K562 (cell line): Measurements from ENCODE around the gene SKAP1. TPM values are rescaled to one million over a fixed set of nuclear protein-coding genes. Genes with fewer than 3 reads are reported as not detected.
A peak's percentile ranks its signal among the peaks of the same experiment; 100 is the strongest.

Source experiments
- ATAC-seq: fragments of 200-7000 bp; cut with Tn5 transposase; 3 replicates; pipeline ENCODE4 v1.9.1; 2020; ENCODE audit warnings: moderate library complexity
- BruUV-seq: library from RNA; stranded (reverse); fragments of 400-500 nt; replicated peaks from 2 replicates; lab custom pipeline; 2021; lab: Mats Ljungman, UMichigan
- CTCF ChIA-PET: fragments of 300-600 bp; formaldehyde crosslinking; extraction: SDS; loops from one replicate; lab custom pipeline; 2021; ENCODE audit warnings: low intra/inter-chr PET ratio; lab: Yijun Ruan, JAX
- POLR2A ChIA-PET: fragments of 300-600, 350-650 bp; sonication (Branson Sonifier 250); formaldehyde crosslinking; extraction: SDS; loops from one replicate; lab custom pipeline; 2021; ENCODE audit warnings: antibody characterized with exemption, inconsistent platforms; lab: Yijun Ruan, JAX
- DNase-seq, 4 experiments: peaks; one replicate each; pipeline versions ENCODE4 v3.0.0 to v3.0.0-alpha.2; 2011 to 2018; ENCODE audit warnings: low spot score in 3 of 4, mixed read lengths in 3 of 4; ENCODE audit errors: extremely low read depth in 1 of 4
- FAIRE-seq: peaks from 2 replicates; lab custom pipeline; 2011; peaks lifted over from hg19 to GRCh38; lab: Jason Lieb, UNC
- H2AFZ ChIP-seq: 2 replicates; pipeline ENCODE4 v1.6.0; 2011; ENCODE audit warnings: low read depth, low read length, control low read depth, inconsistent platforms
- H3K27ac ChIP-seq: fragments of 200-600 bp; 3 replicates; pipeline ENCODE4 v1.8.0; 2011; ENCODE audit warnings: low read depth, mild to moderate bottlenecking, control low read depth, inconsistent platforms, low read length, moderate library complexity, mixed read lengths; ENCODE audit errors: extremely low read depth
- H3K27me3 ChIP-seq, 2 experiments: fragments of 300-600 bp in 1 of 2; 2 replicates in 1 of 2; 3 replicates in 1 of 2; pipeline versions ENCODE4 v1.6.0 to v1.8.0; 2011; ENCODE audit warnings: inconsistent platforms in 2 of 2, low read length in 2 of 2, mild to moderate bottlenecking in 1 of 2, mixed read lengths in 1 of 2, moderate library complexity in 1 of 2; ENCODE audit not compliant: control insufficient read depth in 2 of 2, insufficient read depth in 2 of 2
- H3K36me3 ChIP-seq: fragments of 300-600 bp; 3 replicates; pipeline ENCODE4 v1.8.0; 2011; ENCODE audit warnings: mild to moderate bottlenecking, low read length, inconsistent platforms; ENCODE audit not compliant: control insufficient read depth, insufficient read depth
- H3K4me1 ChIP-seq, 2 experiments: fragments of 200-600 bp in 1 of 2; replicated peaks in 1 of 2; 2 replicates in 1 of 2; 3 replicates in 1 of 2; pipeline versions ENCODE4 v1.5.1 to v1.8.0; 2011; ENCODE audit warnings: inconsistent platforms in 2 of 2, low read length in 2 of 2, mild to moderate bottlenecking in 1 of 2, mixed read lengths in 1 of 2, moderate library complexity in 1 of 2; ENCODE audit not compliant: control insufficient read depth in 2 of 2, insufficient read depth in 2 of 2
- H3K4me2 ChIP-seq: 2 replicates; pipeline ENCODE4 v1.6.1; 2011; ENCODE audit warnings: low read length, control low read depth, inconsistent platforms, mixed read lengths; ENCODE audit not compliant: insufficient read depth
- H3K4me3 ChIP-seq: fragments of 200-600 bp; sonication (generic), shearing (Covaris generic); 2 replicates; pipeline ENCODE4 v1.5.1; 2016; ENCODE audit warnings: control low read depth, inconsistent platforms
- H3K79me2 ChIP-seq: fragments of 200-600 bp; 3 replicates; pipeline ENCODE4 v1.8.0; 2011; ENCODE audit warnings: low read length, inconsistent platforms; ENCODE audit not compliant: control insufficient read depth, insufficient read depth
- H3K9ac ChIP-seq, 2 experiments: 2 replicates each; pipeline versions ENCODE4 v1.6.0 to v1.6.1; 2011; ENCODE audit warnings: low read depth in 2 of 2, low read length in 2 of 2, control low read depth in 1 of 2, inconsistent platforms in 1 of 2, mild to moderate bottlenecking in 1 of 2, mixed read lengths in 1 of 2; ENCODE audit not compliant: insufficient read depth in 1 of 2
- H3K9me1 ChIP-seq: one replicate; pipeline ENCODE4 v1.6.0; 2011; ENCODE audit warnings: inconsistent platforms, mild to moderate bottlenecking, low read length, moderate library complexity; ENCODE audit not compliant: control insufficient read depth, insufficient read depth
- H3K9me3 ChIP-seq: replicated peaks from 2 replicates; pipeline ENCODE4 v1.5.1; 2011; ENCODE audit warnings: low read depth, low read length, inconsistent platforms; ENCODE audit not compliant: control insufficient read depth, insufficient read depth
- H4K20me1 ChIP-seq: replicated peaks from 2 replicates; pipeline ENCODE4 v1.6.1; 2011; ENCODE audit warnings: low read length, inconsistent platforms, mixed read lengths; ENCODE audit not compliant: control insufficient read depth, insufficient read depth
- E2F3 ChIP-seq: fragments of 250-450 bp; sonication (Bioruptor Pico); IDR thresholded peaks from 2 replicates; pipeline ENCODE4 v1.4.0; 2020; ENCODE audit warnings: mild to moderate bottlenecking
- FOSL1 ChIP-seq: fragments of 200-800 bp; sonication (Bioruptor generic); conservative IDR thresholded peaks from 2 replicates; pipeline ENCODE4 v1.6.1; 2016; ENCODE audit warnings: missing genetic modification characterization, missing compliant biosample characterization
- GTF2B ChIP-seq: IDR thresholded peaks from 2 replicates; pipeline ENCODE4 v1.6.1; 2011; ENCODE audit not compliant: insufficient read length; ENCODE audit errors: extremely low read depth
- IRF2 ChIP-seq: sonication (generic); formaldehyde crosslinking; IDR thresholded peaks from 2 replicates; pipeline ENCODE4 v1.8.1; 2022; ENCODE audit warnings: mild to moderate bottlenecking, missing genetic modification reagents
- MCM7 ChIP-seq, 2 experiments: fragments of 450-650 bp; IDR thresholded peaks; 2 replicates each; pipeline ENCODE4 v1.6.1; 2016 to 2018
- MEIS2 ChIP-seq: fragments of 450-650 bp; IDR thresholded peaks from 2 replicates; pipeline ENCODE4 v1.6.1; 2014; ENCODE audit warnings: mild to moderate bottlenecking; ENCODE audit not compliant: partially characterized antibody
- MTA1 ChIP-seq: fragments of 450-650 bp; IDR thresholded peaks from 2 replicates; pipeline ENCODE4 v1.6.1; 2017; ENCODE audit warnings: borderline replicate concordance
- RBM34 ChIP-seq: fragments of 200-400 bp; formaldehyde crosslinking; IDR thresholded peaks from 2 replicates; pipeline ENCODE4 v1.6.1; 2018; ENCODE audit warnings: low read length, borderline replicate concordance; ENCODE audit not compliant: insufficient read depth
- SP2 ChIP-seq: IDR thresholded peaks from 2 replicates; pipeline ENCODE4 v1.6.1; 2011; ENCODE audit warnings: mild to moderate bottlenecking, low read depth, low read length, moderate library complexity; ENCODE audit not compliant: poor library complexity, severe bottlenecking; ENCODE audit errors: extremely low read depth
- SREBF1 ChIP-seq: fragments of 150-350 bp; IDR thresholded peaks from 2 replicates; pipeline ENCODE4 v1.6.1; 2014; ENCODE audit warnings: antibody characterized with exemption, low read depth, low read length, borderline replicate concordance
- SRSF9 ChIP-seq: fragments of 200-400 bp; formaldehyde crosslinking; IDR thresholded peaks from 2 replicates; pipeline ENCODE4 v1.6.1; 2017; ENCODE audit warnings: low read depth, low read length, borderline replicate concordance
- YBX1 ChIP-seq: fragments of 450-650 bp; IDR thresholded peaks from 2 replicates; pipeline ENCODE4 v1.7.1; 2016; ENCODE audit warnings: mild to moderate bottlenecking
- ZBED1 ChIP-seq: IDR thresholded peaks from 2 replicates; pipeline ENCODE4 v1.6.1; 2014
- ZNF239 ChIP-seq: fragments of 250-450 bp; sonication (Bioruptor Pico); IDR thresholded peaks from 2 replicates; pipeline ENCODE4 v1.4.0; 2020; ENCODE audit warnings: mild to moderate bottlenecking
- ZNF586 ChIP-seq: fragments of 450-650 bp; formaldehyde crosslinking; conservative IDR thresholded peaks from 2 replicates; pipeline ENCODE4 v1.4.0; 2020; ENCODE audit warnings: mild to moderate bottlenecking, moderate library complexity
- ZNF707 ChIP-seq: fragments of 250-450 bp; sonication (Bioruptor Pico); conservative IDR thresholded peaks from 2 replicates; pipeline ENCODE4 v1.8.0; 2022; ENCODE audit warnings: inconsistent platforms, mild to moderate bottlenecking, moderate library complexity
- in situ Hi-C: fragments of 300-500 bp; cut with MboI; formaldehyde crosslinking; loops from 4 replicates; pipeline ENCODE4 v1.15.0; 2018; ENCODE audit warnings: inconsistent platforms, mixed read lengths
- intact Hi-C: fragments of 100-400 bp; cut with micrococcal nuclease; formaldehyde crosslinking; loops from 2 replicates; pipeline ENCODE4 v1.14.2; 2022
- polyA plus RNA-seq, 8 experiments: library from polyadenylated mRNA; depleted of rRNA in 4 of 8; stranded (reverse) in 5 of 8; unstranded in 3 of 8; fragments of >200 nt; fragmentation: Nextera tagmentation in 2 of 8; fragmentation: Illumina TruSeq in 1 of 8; extraction: Ambion mirVana in 2 of 8; extraction: Trizol in 1 of 8; gene quantifications; 2 replicates each; pipeline versions ENCODE4 v1.2.1 to v1.2.3, GENCODE V29; 2011 to 2014; ENCODE audit warnings: inconsistent platforms in 1 of 8, missing spikeins in 1 of 8
- total RNA-seq, 7 experiments: library from RNA; depleted of rRNA in 6 of 7; stranded (reverse); fragments of >200 nt in 6 of 7; fragmentation: Illumina TruSeq in 2 of 7; extraction: Trizol in 2 of 7; gene quantifications; 2 replicates each; pipeline versions ENCODE4 v1.2.1 to v1.2.3, GENCODE V29; 2011 to 2021; ENCODE audit warnings: low replicate concordance in 1 of 7
- TF ChIP-seq, protein P1 (sequence below): sonication (generic); formaldehyde crosslinking; IDR thresholded peaks from 2 replicates; pipeline ENCODE4 v1.4.0; 2020; ENCODE audit warnings: mild to moderate bottlenecking, missing genetic modification reagents
- TF ChIP-seq, protein P2 (sequence below), 2 experiments: fragments of 450-650 bp in 1 of 2; sonication (generic) in 1 of 2; formaldehyde crosslinking in 1 of 2; IDR thresholded peaks in 1 of 2; conservative IDR thresholded peaks in 1 of 2; 2 replicates each; pipeline versions ENCODE4 v1.6.1 to v1.8.1; 2016 to 2023; ENCODE audit warnings: mild to moderate bottlenecking in 2 of 2, moderate library complexity in 2 of 2, inconsistent platforms in 1 of 2, missing genetic modification reagents in 1 of 2

The SKAP1 gene
- total and polyA plus RNA-seq, 9 of the 15 experiments (the other 6 are each of a cell fraction or from before 2014, with no cell fraction given) = 0.06 to 0.80 (median 0.10) TPM; not detected in 4

- FAIRE-seq (no peak), ATAC-seq (no peak), DNase-seq (no peak)
- Histone ChIP-seq H3K79me2 (no peaks in the 10 kb centered on the region), H3K36me3 (no peaks in the 10 kb centered on the region; the same call in 2 of the 3 replicates), H3K9me1 (no peaks in the 10 kb centered on the region), H3K4me2 (no peak overlapping the region), H3K9me3 (no peaks in the 10 kb centered on the region), H3K9ac (no peak overlapping the region), H4K20me1 (no peaks in the 10 kb centered on the region), H3K4me3 (no peak overlapping the region), H3K27ac (no peak overlapping the region), H2AFZ (no peak overlapping the region), H3K27me3 (no peaks in the 10 kb centered on the region), H3K4me1 (peaks cover 8 to 33% of the 10 kb centered on the region in 2 experiments; a peak in 4 of 5 replicates)
- intact Hi-C loops = no loop called here
- peak; percentile 47 for TF ChIP-seq ZNF239 (CRISPR knock-in tag)
- TF ChIP-seq IRF2 (CRISPR knock-in tag) = no peak
- no peak for TF ChIP-seq E2F3
- TF ChIP-seq, protein P1, sequence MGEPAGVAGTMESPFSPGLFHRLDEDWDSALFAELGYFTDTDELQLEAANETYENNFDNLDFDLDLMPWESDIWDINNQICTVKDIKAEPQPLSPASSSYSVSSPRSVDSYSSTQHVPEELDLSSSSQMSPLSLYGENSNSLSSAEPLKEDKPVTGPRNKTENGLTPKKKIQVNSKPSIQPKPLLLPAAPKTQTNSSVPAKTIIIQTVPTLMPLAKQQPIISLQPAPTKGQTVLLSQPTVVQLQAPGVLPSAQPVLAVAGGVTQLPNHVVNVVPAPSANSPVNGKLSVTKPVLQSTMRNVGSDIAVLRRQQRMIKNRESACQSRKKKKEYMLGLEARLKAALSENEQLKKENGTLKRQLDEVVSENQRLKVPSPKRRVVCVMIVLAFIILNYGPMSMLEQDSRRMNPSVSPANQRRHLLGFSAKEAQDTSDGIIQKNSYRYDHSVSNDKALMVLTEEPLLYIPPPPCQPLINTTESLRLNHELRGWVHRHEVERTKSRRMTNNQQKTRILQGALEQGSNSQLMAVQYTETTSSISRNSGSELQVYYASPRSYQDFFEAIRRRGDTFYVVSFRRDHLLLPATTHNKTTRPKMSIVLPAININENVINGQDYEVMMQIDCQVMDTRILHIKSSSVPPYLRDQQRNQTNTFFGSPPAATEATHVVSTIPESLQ = no peak
- TF ChIP-seq MCM7 (IDR thresholded peaks at IDR 0.05) = no peak
- TF ChIP-seq GTF2B = no peak
- no peak for TF ChIP-seq YBX1
- no peak for TF ChIP-seq MTA1
- TF ChIP-seq ZBED1 = no peak
- no peak for TF ChIP-seq SRSF9
- TF ChIP-seq SP2 = no peak
- no peak for TF ChIP-seq SREBF1
- TF ChIP-seq RBM34 = no peak
- TF ChIP-seq, protein P2, sequence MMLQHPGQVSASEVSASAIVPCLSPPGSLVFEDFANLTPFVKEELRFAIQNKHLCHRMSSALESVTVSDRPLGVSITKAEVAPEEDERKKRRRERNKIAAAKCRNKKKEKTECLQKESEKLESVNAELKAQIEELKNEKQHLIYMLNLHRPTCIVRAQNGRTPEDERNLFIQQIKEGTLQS (IDR thresholded peaks at IDR 0.05) = peak; percentile 43; the same call in 1 of the 2 replicates
- TF ChIP-seq, protein P2 (CRISPR knock-in tag; conservative IDR thresholded peaks at IDR 0.05) = no peak
- no peak for TF ChIP-seq ZNF707 (CRISPR knock-in tag)
- TF ChIP-seq FOSL1 (tag) = peak; percentile 50
- no peak for TF ChIP-seq ZNF586 (CRISPR knock-in tag)
- TF ChIP-seq MEIS2 = no peak
- ChIA-PET CTCF (no interaction called here), POLR2A (interaction anchor here (2.1 kb wide), 1 partner anchor 10 kb away, joined by 7 read pairs; no protein-coding TSS in a partner anchor)
- in situ Hi-C loops = no loop called here
- no TSS peak for BruUV-seq
Measured at GRCh38 chr17:48236681-48237134, 193.3 kb downstream of the SKAP1 start.
